ENCODE results near the gene CYS1.

- TF ChIP-seq CTCF (IDR thresholded peaks at IDR 0.05), result no peak
- no peak for TF ChIP-seq POLR2A (IDR thresholded peaks at IDR 0.05)
Observed at GRCh38 chr2:10094271-10094814, 14.1 kb upstream of the CYS1 start.
